ENCODE results near the gene LBP. TPM values are rescaled to one million over a fixed set of nuclear protein-coding genes. Genes with fewer than 3 reads are reported as not detected.

The LBP gene
- total and polyA plus RNA-seq, 10 of the 15 experiments (the other 5 are each of a cell fraction or from before 2014, with no cell fraction given) = 0.04 to 0.10 TPM; not detected in 8

DNA sequence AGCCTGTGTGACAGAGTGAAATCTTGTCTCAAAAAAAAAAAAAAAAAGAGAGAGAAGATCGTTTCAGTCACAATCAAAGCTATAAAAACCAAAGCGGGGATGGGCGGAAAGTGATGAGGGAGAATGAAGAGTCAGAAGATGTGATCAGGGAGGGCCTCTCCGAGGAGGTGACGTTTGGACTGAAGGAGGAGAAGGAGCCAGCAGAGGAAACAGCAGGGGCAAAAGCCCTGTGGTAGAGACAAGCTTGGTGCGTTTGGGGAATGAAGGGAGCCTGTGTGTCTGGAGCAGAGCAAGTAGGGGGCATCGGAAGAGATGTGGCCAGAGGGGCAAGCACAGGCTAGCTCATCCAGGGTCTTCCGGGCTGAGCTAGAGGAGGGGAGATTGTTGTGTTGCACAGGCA, 14.5 kb upstream of the LBP start (continued):
- TF ChIP-seq, protein P1, sequence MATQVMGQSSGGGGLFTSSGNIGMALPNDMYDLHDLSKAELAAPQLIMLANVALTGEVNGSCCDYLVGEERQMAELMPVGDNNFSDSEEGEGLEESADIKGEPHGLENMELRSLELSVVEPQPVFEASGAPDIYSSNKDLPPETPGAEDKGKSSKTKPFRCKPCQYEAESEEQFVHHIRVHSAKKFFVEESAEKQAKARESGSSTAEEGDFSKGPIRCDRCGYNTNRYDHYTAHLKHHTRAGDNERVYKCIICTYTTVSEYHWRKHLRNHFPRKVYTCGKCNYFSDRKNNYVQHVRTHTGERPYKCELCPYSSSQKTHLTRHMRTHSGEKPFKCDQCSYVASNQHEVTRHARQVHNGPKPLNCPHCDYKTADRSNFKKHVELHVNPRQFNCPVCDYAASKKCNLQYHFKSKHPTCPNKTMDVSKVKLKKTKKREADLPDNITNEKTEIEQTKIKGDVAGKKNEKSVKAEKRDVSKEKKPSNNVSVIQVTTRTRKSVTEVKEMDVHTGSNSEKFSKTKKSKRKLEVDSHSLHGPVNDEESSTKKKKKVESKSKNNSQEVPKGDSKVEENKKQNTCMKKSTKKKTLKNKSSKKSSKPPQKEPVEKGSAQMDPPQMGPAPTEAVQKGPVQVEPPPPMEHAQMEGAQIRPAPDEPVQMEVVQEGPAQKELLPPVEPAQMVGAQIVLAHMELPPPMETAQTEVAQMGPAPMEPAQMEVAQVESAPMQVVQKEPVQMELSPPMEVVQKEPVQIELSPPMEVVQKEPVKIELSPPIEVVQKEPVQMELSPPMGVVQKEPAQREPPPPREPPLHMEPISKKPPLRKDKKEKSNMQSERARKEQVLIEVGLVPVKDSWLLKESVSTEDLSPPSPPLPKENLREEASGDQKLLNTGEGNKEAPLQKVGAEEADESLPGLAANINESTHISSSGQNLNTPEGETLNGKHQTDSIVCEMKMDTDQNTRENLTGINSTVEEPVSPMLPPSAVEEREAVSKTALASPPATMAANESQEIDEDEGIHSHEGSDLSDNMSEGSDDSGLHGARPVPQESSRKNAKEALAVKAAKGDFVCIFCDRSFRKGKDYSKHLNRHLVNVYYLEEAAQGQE (IDR thresholded peaks at IDR 0.05; ENCODE audit: low read depth, low read length) = no peak
- TF ChIP-seq NFXL1 (IDR thresholded peaks at IDR 0.05; ENCODE audit: borderline replicate concordance) = no peak
- no peak for TF ChIP-seq TBL1XR1 (IDR thresholded peaks at IDR 0.05; ENCODE audit: low read depth, low read length)
- no peak for TF ChIP-seq IKZF1 (conservative IDR thresholded peaks at IDR 0.05)
- TF ChIP-seq CEBPB (IDR thresholded peaks at IDR 0.05; ENCODE audit: borderline replicate concordance in 1 of 2, low read depth in 2 of 2, low read length in 2 of 2) = no peak
- no peak for TF ChIP-seq SMARCA5 (IDR thresholded peaks at IDR 0.05)

DNA sequence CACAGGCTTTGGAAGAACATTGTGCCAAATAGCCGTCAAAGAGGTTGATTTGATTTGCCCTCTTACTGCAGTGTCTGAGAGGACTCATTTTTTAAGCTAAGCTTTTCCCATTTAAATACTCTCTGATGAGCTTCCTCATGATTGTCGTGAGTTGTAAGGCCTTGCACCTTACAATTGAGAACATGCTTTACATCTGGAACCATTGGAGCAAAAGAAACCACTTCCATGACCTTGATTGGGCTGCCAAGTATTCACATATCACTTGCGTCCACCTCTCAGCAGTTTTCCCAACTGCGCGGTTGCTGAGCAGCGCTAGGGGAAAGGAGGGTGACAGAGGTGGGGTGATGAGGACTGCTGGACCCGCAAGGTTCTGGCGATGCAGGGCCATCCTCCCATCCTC, 12.3 kb upstream of the LBP start:
- Histone ChIP-seq H3K27ac (ENCODE audit: control insufficient read depth, insufficient read depth) (no peak overlapping the region), H3K79me2 (ENCODE audit: control insufficient read depth, insufficient read depth, low read length) (no peaks in the 10 kb centered on the region), H3K9ac (ENCODE audit: control insufficient read depth, insufficient read depth, low read length) (no peak overlapping the region), H3K27me3 (replicated peaks in 1 of 2; ENCODE audit: control insufficient read depth in 2 of 2, insufficient read depth in 2 of 2, low read length in 1 of 2) (peaks cover 0 to 2% of the 10 kb centered on the region in 2 experiments; a peak in 1 of 4 replicates), H3K4me1 (ENCODE audit: control insufficient read depth, insufficient read depth, low read length) (no peaks in the 10 kb centered on the region), H4K20me1 (ENCODE audit: control insufficient read depth, insufficient read depth) (no peaks in the 10 kb centered on the region), H3K36me3 (ENCODE audit: control insufficient read depth in 2 of 2, insufficient read depth in 2 of 2, low read length in 1 of 2) (no peaks in the 10 kb centered on the region), H3K4me3 (no peak overlapping the region), H3K9me3 (replicated peaks; ENCODE audit: control insufficient read depth, insufficient read depth, low read length) (no peaks in the 10 kb centered on the region; the same call in 1 of the 3 replicates), H3K4me2 (ENCODE audit: control insufficient read depth, insufficient read depth) (no peak overlapping the region), H2AFZ (ENCODE audit: control insufficient read depth, low read depth, low read length) (no peak overlapping the region)
- POLR2A ChIA-PET = no interaction called here
- in situ Hi-C loops (cut with MboI) = no loop called here
- 61% methylated on average over 8 of the region's 8 CpGs for WGBS (ENCODE audit: insufficient coverage, insufficient replicate concordance, low lambda C conversion rate, missing lambda C conversion rate)
- SMC1A ChIA-PET (ENCODE audit: uncharacterized antibody, unreplicated experiment) = no interaction called here
- intact Hi-C loops (cut with micrococcal nuclease; ENCODE audit: unreplicated experiment) = no loop called here
- no TSS peak for BruUV-seq (replicated peaks)
- RAD21 ChIA-PET (ENCODE audit: unreplicated experiment) = no interaction called here
- DNase-seq (ENCODE audit: low read depth, low spot score) (no peak), ATAC-seq (no peak), FAIRE-seq (no peak)
- CTCF ChIA-PET = no interaction called here
- TF ChIP-seq, protein P2, sequence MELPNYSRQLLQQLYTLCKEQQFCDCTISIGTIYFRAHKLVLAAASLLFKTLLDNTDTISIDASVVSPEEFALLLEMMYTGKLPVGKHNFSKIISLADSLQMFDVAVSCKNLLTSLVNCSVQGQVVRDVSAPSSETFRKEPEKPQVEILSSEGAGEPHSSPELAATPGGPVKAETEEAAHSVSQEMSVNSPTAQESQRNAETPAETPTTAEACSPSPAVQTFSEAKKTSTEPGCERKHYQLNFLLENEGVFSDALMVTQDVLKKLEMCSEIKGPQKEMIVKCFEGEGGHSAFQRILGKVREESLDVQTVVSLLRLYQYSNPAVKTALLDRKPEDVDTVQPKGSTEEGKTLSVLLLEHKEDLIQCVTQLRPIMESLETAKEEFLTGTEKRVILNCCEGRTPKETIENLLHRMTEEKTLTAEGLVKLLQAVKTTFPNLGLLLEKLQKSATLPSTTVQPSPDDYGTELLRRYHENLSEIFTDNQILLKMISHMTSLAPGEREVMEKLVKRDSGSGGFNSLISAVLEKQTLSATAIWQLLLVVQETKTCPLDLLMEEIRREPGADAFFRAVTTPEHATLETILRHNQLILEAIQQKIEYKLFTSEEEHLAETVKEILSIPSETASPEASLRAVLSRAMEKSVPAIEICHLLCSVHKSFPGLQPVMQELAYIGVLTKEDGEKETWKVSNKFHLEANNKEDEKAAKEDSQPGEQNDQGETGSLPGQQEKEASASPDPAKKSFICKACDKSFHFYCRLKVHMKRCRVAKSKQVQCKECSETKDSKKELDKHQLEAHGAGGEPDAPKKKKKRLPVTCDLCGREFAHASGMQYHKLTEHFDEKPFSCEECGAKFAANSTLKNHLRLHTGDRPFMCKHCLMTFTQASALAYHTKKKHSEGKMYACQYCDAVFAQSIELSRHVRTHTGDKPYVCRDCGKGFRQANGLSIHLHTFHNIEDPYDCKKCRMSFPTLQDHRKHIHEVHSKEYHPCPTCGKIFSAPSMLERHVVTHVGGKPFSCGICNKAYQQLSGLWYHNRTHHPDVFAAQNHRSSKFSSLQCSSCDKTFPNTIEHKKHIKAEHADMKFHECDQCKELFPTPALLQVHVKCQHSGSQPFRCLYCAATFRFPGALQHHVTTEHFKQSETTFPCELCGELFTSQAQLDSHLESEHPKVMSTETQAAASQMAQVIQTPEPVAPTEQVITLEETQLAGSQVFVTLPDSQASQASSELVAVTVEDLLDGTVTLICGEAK (IDR thresholded peaks at IDR 0.05; ENCODE audit: borderline replicate concordance) = no peak
- TF ChIP-seq ZNF24 (IDR thresholded peaks at IDR 0.05) (no peak), TAF1 (IDR thresholded peaks at IDR 0.05; ENCODE audit: borderline replicate concordance, low read depth, low read length) (no peak), ESRRA (IDR thresholded peaks at IDR 0.05; ENCODE audit: low read length) (no peak), POLR2AphosphoS2 (IDR thresholded peaks at IDR 0.05; ENCODE audit: low read depth, low read length) (no peak), RB1 (IDR thresholded peaks at IDR 0.05; ENCODE audit: borderline replicate concordance) (no peak), EZH2 (IDR thresholded peaks at IDR 0.05; ENCODE audit: borderline replicate concordance, control insufficient read depth, low read depth, low read length) (no peak), TCF12 (IDR thresholded peaks at IDR 0.05; ENCODE audit: low read depth, low read length) (no peak)
- TF ChIP-seq, protein P3, sequence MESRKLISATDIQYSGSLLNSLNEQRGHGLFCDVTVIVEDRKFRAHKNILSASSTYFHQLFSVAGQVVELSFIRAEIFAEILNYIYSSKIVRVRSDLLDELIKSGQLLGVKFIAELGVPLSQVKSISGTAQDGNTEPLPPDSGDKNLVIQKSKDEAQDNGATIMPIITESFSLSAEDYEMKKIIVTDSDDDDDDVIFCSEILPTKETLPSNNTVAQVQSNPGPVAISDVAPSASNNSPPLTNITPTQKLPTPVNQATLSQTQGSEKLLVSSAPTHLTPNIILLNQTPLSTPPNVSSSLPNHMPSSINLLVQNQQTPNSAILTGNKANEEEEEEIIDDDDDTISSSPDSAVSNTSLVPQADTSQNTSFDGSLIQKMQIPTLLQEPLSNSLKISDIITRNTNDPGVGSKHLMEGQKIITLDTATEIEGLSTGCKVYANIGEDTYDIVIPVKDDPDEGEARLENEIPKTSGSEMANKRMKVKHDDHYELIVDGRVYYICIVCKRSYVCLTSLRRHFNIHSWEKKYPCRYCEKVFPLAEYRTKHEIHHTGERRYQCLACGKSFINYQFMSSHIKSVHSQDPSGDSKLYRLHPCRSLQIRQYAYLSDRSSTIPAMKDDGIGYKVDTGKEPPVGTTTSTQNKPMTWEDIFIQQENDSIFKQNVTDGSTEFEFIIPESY (IDR thresholded peaks at IDR 0.05) = no peak

Data from GM12878 (cell line).